Activated naive CD8-positive, alpha-beta T cell treated with anti-CD3 and anti-CD28 coated beads, Interleukin-2, amount 50 U/mL, for 24 hours (primary cell): Measurements from ENCODE around the gene ACSL3.
A peak's percentile ranks its signal among the peaks of the same experiment; 100 is the strongest.
"Not testable (repeated sequence)": the region's sequence is repeated elsewhere in the genome, so short reads cannot be mapped to it uniquely, and the experiment has no call there.

ENCODE experiments used
- ATAC-seq: fragments of 150-1000 bp; cut with Tn5 transposase; one replicate; pipeline ENCODE4 v1.10.0; 2021
- DNase-seq: peaks from one replicate; pipeline ENCODE4 v3.0.0; 2021
- H3K27ac Mint-ChIP-seq: one replicate; pipeline ENCODE4 v1.8.0; 2021; ENCODE audit warnings: mild to moderate bottlenecking, mixed read lengths
- H3K27me3 Mint-ChIP-seq: one replicate; pipeline ENCODE4 v1.8.0; 2021; ENCODE audit warnings: mixed read lengths
- H3K36me3 Mint-ChIP-seq: one replicate; pipeline ENCODE4 v1.8.0; 2021; ENCODE audit warnings: low read depth, mixed read lengths
- H3K4me1 Mint-ChIP-seq: one replicate; pipeline ENCODE4 v1.8.0; 2021; ENCODE audit warnings: mixed read lengths
- H3K4me3 Mint-ChIP-seq: one replicate; pipeline ENCODE4 v1.8.0; 2021; ENCODE audit warnings: mild to moderate bottlenecking, moderate library complexity, mixed read lengths
- H3K9me3 Mint-ChIP-seq: one replicate; pipeline ENCODE4 v1.8.0; 2021; ENCODE audit warnings: mixed read lengths

Gene ACSL3

GRCh38 chr2:222969491-222969890 lies 108.7 kb downstream of the ACSL3 start:
- DNase-seq (no peak), ATAC-seq (no peak)
- H3K27ac Mint-ChIP-seq = no peak overlapping the region
- H3K27me3 Mint-ChIP-seq = peaks cover 2% of the 10 kb centered on the region
- H3K9me3 Mint-ChIP-seq = no peaks in the 10 kb centered on the region
- no peaks in the 10 kb centered on the region for H3K36me3 Mint-ChIP-seq
- no peak overlapping the region for H3K4me3 Mint-ChIP-seq
- no peaks in the 10 kb centered on the region for H3K4me1 Mint-ChIP-seq

- no peak for DNase-seq
- no peak overlapping the region for H3K27ac Mint-ChIP-seq
- no peaks in the 10 kb centered on the region for H3K36me3 Mint-ChIP-seq
- H3K27me3 Mint-ChIP-seq = peaks cover 7% of the 10 kb centered on the region
- H3K4me3 Mint-ChIP-seq = no peak overlapping the region
- no peaks in the 10 kb centered on the region for H3K9me3 Mint-ChIP-seq
- no peak for ATAC-seq
- no peaks in the 10 kb centered on the region for H3K4me1 Mint-ChIP-seq
These were observed 111.6 kb downstream of the ACSL3 start for GRCh38 chr2:222972420-222972819.

GRCh38 chr2:222973237-222973636 lies 112.4 kb downstream of the ACSL3 start:
- Mint-ChIP-seq H3K4me3 (no peak overlapping the region), H3K27ac (no peak overlapping the region), H3K27me3 (peaks cover 6% of the 10 kb centered on the region), H3K9me3 (no peaks in the 10 kb centered on the region), H3K4me1 (no peaks in the 10 kb centered on the region), H3K36me3 (no peaks in the 10 kb centered on the region)
- DNase-seq = no peak
- no peak for ATAC-seq

GRCh38 chr2:222973733-222974132 lies 112.9 kb downstream of the ACSL3 start:
- peaks cover 6% of the 10 kb centered on the region for H3K27me3 Mint-ChIP-seq
- no peaks in the 10 kb centered on the region for H3K4me1 Mint-ChIP-seq
- H3K9me3 Mint-ChIP-seq = no peaks in the 10 kb centered on the region
- H3K27ac Mint-ChIP-seq = no peak overlapping the region
- ATAC-seq (no peak), DNase-seq (no peak)
- no peaks in the 10 kb centered on the region for H3K36me3 Mint-ChIP-seq
- H3K4me3 Mint-ChIP-seq = no peak overlapping the region

- no peaks in the 10 kb centered on the region for H3K4me1 Mint-ChIP-seq
- H3K4me3 Mint-ChIP-seq = no peak overlapping the region
- no peak overlapping the region for H3K27ac Mint-ChIP-seq
- peaks cover 6% of the 10 kb centered on the region for H3K27me3 Mint-ChIP-seq
- H3K9me3 Mint-ChIP-seq = no peaks in the 10 kb centered on the region
- DNase-seq (no peak), ATAC-seq (no peak)
- H3K36me3 Mint-ChIP-seq = no peaks in the 10 kb centered on the region
These were observed 115.8 kb downstream of the ACSL3 start for GRCh38 chr2:222976521-222977061.

GRCh38 chr2:222977121-222977520 lies 116.3 kb downstream of the ACSL3 start:
- Mint-ChIP-seq H3K9me3 (no peaks in the 10 kb centered on the region), H3K27me3 (peaks cover 8% of the 10 kb centered on the region), H3K36me3 (no peaks in the 10 kb centered on the region), H3K4me3 (no peak overlapping the region), H3K27ac (no peak overlapping the region), H3K4me1 (no peaks in the 10 kb centered on the region)
- no peak for DNase-seq
- no peak for ATAC-seq

GRCh38 chr2:222978850-222979249 lies 118.0 kb downstream of the ACSL3 start:
- no peak for DNase-seq
- no peaks in the 10 kb centered on the region for H3K9me3 Mint-ChIP-seq
- no peak overlapping the region for H3K4me3 Mint-ChIP-seq
- H3K27ac Mint-ChIP-seq = no peak overlapping the region
- peaks cover 16% of the 10 kb centered on the region for H3K27me3 Mint-ChIP-seq
- H3K4me1 Mint-ChIP-seq = peaks cover 8% of the 10 kb centered on the region
- no peaks in the 10 kb centered on the region for H3K36me3 Mint-ChIP-seq
- ATAC-seq = no peak

GRCh38 chr2:222979484-222979883 lies 118.6 kb downstream of the ACSL3 start:
- ATAC-seq (no peak), DNase-seq (no peak)
- peaks cover 16% of the 10 kb centered on the region for H3K27me3 Mint-ChIP-seq
- H3K4me3 Mint-ChIP-seq = no peak overlapping the region
- no peak overlapping the region for H3K27ac Mint-ChIP-seq
- H3K9me3 Mint-ChIP-seq = no peaks in the 10 kb centered on the region
- no peaks in the 10 kb centered on the region for H3K36me3 Mint-ChIP-seq
- H3K4me1 Mint-ChIP-seq = peaks cover 8% of the 10 kb centered on the region

GRCh38 chr2:222982010-222982908 lies 121.4 kb downstream of the ACSL3 start:
- no peaks in the 10 kb centered on the region for H3K36me3 Mint-ChIP-seq
- H3K27me3 Mint-ChIP-seq = peaks cover 19% of the 10 kb centered on the region
- H3K9me3 Mint-ChIP-seq = no peaks in the 10 kb centered on the region
- peaks cover 8% of the 10 kb centered on the region for H3K4me1 Mint-ChIP-seq
- H3K27ac Mint-ChIP-seq = no peak overlapping the region
- DNase-seq = no peak
- ATAC-seq = peak; percentile 36
- no peak overlapping the region for H3K4me3 Mint-ChIP-seq

- Mint-ChIP-seq H3K27me3 (peaks cover 20% of the 10 kb centered on the region), H3K27ac (no peak overlapping the region), H3K4me3 (no peak overlapping the region), H3K36me3 (no peaks in the 10 kb centered on the region), H3K4me1 (peaks cover 8% of the 10 kb centered on the region), H3K9me3 (no peaks in the 10 kb centered on the region)
- DNase-seq (no peak), ATAC-seq (no peak)
These were observed 122.1 kb downstream of the ACSL3 start for GRCh38 chr2:222982909-222983265.

- peaks cover 2% of the 10 kb centered on the region for H3K9me3 Mint-ChIP-seq
- no peaks in the 10 kb centered on the region for H3K36me3 Mint-ChIP-seq
- H3K27ac Mint-ChIP-seq = no peak overlapping the region
- DNase-seq (no peak), ATAC-seq (no peak)
- H3K4me1 Mint-ChIP-seq = peaks cover 8% of the 10 kb centered on the region
- peaks cover 20% of the 10 kb centered on the region for H3K27me3 Mint-ChIP-seq
- H3K4me3 Mint-ChIP-seq = no peak overlapping the region
These were observed 124.1 kb downstream of the ACSL3 start for GRCh38 chr2:222984908-222985307.

GRCh38 chr2:222989431-222989830 lies 128.6 kb downstream of the ACSL3 start:
- H3K36me3 Mint-ChIP-seq = no peaks in the 10 kb centered on the region
- no peaks in the 10 kb centered on the region for H3K4me1 Mint-ChIP-seq
- H3K27me3 Mint-ChIP-seq = peaks cover 15% of the 10 kb centered on the region
- no peak overlapping the region for H3K4me3 Mint-ChIP-seq
- H3K9me3 Mint-ChIP-seq = peaks cover 6% of the 10 kb centered on the region
- ATAC-seq = no peak
- DNase-seq = no peak
- H3K27ac Mint-ChIP-seq = no peak overlapping the region

GRCh38 chr2:222990206-222990605 lies 129.4 kb downstream of the ACSL3 start:
- not testable (repeated sequence) for ATAC-seq, DNase-seq, H3K4me1 Mint-ChIP-seq, H3K27ac Mint-ChIP-seq, H3K4me3 Mint-ChIP-seq, H3K36me3 Mint-ChIP-seq, H3K9me3 Mint-ChIP-seq
- peaks cover 14% of the 10 kb centered on the region for H3K27me3 Mint-ChIP-seq

- Mint-ChIP-seq H3K27ac (no peak overlapping the region), H3K27me3 (peaks cover 7% of the 10 kb centered on the region), H3K9me3 (peaks cover 6% of the 10 kb centered on the region), H3K4me1 (no peaks in the 10 kb centered on the region), H3K4me3 (no peak overlapping the region), H3K36me3 (no peaks in the 10 kb centered on the region)
- no peak for ATAC-seq
- no peak for DNase-seq
These were observed 131.3 kb downstream of the ACSL3 start for GRCh38 chr2:222992137-222992536.
